GM12878 (cell line): ENCODE data around the gene KMT2E. TPM values are rescaled to one million over a fixed set of nuclear protein-coding genes. Genes with fewer than 3 reads are reported as not detected.

Experiments used
- BMI1 ChIP-seq: fragments of 450-650 bp; IDR thresholded peaks from 2 replicates; pipeline ENCODE4 v1.6.1; 2016; ENCODE audit warnings: mild to moderate bottlenecking, moderate library complexity, borderline replicate concordance
- BRCA1 ChIP-seq: IDR thresholded peaks from 2 replicates; pipeline ENCODE4 v1.6.1; 2011; ENCODE audit warnings: low read depth, low read length, improper control_type of control experiment
- HCFC1 ChIP-seq: fragments of 150-350 bp; IDR thresholded peaks from 2 replicates; pipeline ENCODE4 v1.6.1; 2014; ENCODE audit warnings: low read length
- MEF2B ChIP-seq: fragments of 450-650 bp; IDR thresholded peaks from 2 replicates; pipeline ENCODE4 v1.6.1; 2018; ENCODE audit warnings: mild to moderate bottlenecking, moderate library complexity; ENCODE audit not compliant: partially characterized antibody, poor library complexity, severe bottlenecking
- NBN ChIP-seq: fragments of 450-650 bp; IDR thresholded peaks from 2 replicates; pipeline ENCODE4 v1.6.1; 2016
- NFIC ChIP-seq: IDR thresholded peaks from 2 replicates; pipeline ENCODE4 v1.6.1; 2012; ENCODE audit warnings: low read depth, mild to moderate bottlenecking, inconsistent platforms, low read length, moderate library complexity
- RUNX3 ChIP-seq: IDR thresholded peaks from 2 replicates; pipeline ENCODE4 v1.6.1; 2012; ENCODE audit warnings: low read length, inconsistent platforms
- ZBED1 ChIP-seq: IDR thresholded peaks from 2 replicates; pipeline ENCODE4 v1.6.1; 2016; ENCODE audit warnings: borderline replicate concordance
- ZBTB4 ChIP-seq: fragments of 450-650 bp; formaldehyde crosslinking; IDR thresholded peaks from 2 replicates; pipeline ENCODE4 v1.4.0; 2022; ENCODE audit warnings: mild to moderate bottlenecking, moderate library complexity
- ZNF274 ChIP-seq: IDR thresholded peaks from one replicate; pipeline ENCODE4 v1.8.0; 2011; ENCODE audit not compliant: insufficient read length, insufficient read depth
- polyA plus RNA-seq, 11 experiments: library from polyadenylated mRNA; depleted of rRNA in 4 of 11; unstranded in 6 of 11; stranded (reverse) in 5 of 11; fragments of >200 nt; fragmentation: Nextera tagmentation in 4 of 11; fragmentation: Illumina TruSeq in 1 of 11; extraction: Ambion mirVana in 4 of 11; extraction: Trizol in 1 of 11; gene quantifications; 1 replicate in 1 of 11; 2 replicates in 10 of 11; pipeline versions ENCODE4 v1.2.1 to v1.2.3, GENCODE V29; 2011 to 2016; ENCODE audit warnings: inconsistent platforms in 2 of 11, missing spikeins in 2 of 11, low read depth in 1 of 11
- total RNA-seq, 4 experiments: library from RNA; depleted of rRNA in 3 of 4; stranded (reverse); fragments of >200 nt in 3 of 4; fragmentation: Illumina TruSeq in 1 of 4; extraction: Trizol in 1 of 4; gene quantifications; 2 replicates each; pipeline versions ENCODE4 v1.2.1 to v1.2.3, GENCODE V29; 2013 to 2021
- TF ChIP-seq, protein P1 (sequence below): IDR thresholded peaks from 2 replicates; pipeline ENCODE4 v1.6.1; 2011; ENCODE audit warnings: mild to moderate bottlenecking, low read depth, low read length, moderate library complexity; ENCODE audit not compliant: insufficient replicate concordance

Gene KMT2E
- total and polyA plus RNA-seq, 10 of the 15 experiments (the other 5 are each of a cell fraction or from before 2014, with no cell fraction given): 13.2 to 68.1 (median 34.1) TPM

DNA sequence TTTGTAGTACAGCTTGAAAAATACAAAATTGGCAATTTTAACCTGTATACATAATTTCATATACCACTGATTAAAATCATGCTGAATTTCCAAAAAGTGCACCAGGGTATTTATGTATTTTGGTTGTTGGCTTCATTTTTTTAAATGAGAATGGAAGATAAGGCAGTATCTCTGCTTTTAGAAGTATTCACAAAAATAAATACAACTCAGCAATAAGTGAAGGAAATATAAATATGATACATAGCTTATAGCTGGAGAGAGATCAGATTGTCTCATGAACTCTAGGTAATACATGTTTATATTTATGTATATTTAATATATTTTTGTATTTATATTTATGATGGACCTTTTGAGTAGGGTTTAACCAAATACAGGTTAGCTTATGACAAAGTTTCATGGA is 81.0 kb downstream of the KMT2E start (continued):
- no peak for TF ChIP-seq ZBTB4 (CRISPR knock-in tag)
- TF ChIP-seq HCFC1: no peak
- TF ChIP-seq NBN: no peak
- TF ChIP-seq BRCA1: no peak
- TF ChIP-seq BMI1: no peak
- no peak for TF ChIP-seq RUNX3
- TF ChIP-seq ZNF274: no peak
- TF ChIP-seq NFIC: no peak
- no peak for TF ChIP-seq MEF2B
- TF ChIP-seq, protein P1, sequence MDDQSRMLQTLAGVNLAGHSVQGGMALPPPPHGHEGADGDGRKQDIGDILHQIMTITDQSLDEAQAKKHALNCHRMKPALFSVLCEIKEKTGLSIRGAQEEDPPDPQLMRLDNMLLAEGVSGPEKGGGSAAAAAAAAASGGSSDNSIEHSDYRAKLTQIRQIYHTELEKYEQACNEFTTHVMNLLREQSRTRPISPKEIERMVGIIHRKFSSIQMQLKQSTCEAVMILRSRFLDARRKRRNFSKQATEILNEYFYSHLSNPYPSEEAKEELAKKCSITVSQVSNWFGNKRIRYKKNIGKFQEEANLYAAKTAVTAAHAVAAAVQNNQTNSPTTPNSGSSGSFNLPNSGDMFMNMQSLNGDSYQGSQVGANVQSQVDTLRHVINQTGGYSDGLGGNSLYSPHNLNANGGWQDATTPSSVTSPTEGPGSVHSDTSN: no peak
- TF ChIP-seq ZBED1: no peak
